ENCODE results near the gene DDX28. TPM values are rescaled to one million over a fixed set of nuclear protein-coding genes. Genes with fewer than 3 reads are reported as not detected.

The DDX28 gene
- total and polyA plus RNA-seq, 2 donors (not counting 3 experiments of a cell fraction or from before 2014, with no cell fraction given) = 8.4 to 12.5 TPM

DNA sequence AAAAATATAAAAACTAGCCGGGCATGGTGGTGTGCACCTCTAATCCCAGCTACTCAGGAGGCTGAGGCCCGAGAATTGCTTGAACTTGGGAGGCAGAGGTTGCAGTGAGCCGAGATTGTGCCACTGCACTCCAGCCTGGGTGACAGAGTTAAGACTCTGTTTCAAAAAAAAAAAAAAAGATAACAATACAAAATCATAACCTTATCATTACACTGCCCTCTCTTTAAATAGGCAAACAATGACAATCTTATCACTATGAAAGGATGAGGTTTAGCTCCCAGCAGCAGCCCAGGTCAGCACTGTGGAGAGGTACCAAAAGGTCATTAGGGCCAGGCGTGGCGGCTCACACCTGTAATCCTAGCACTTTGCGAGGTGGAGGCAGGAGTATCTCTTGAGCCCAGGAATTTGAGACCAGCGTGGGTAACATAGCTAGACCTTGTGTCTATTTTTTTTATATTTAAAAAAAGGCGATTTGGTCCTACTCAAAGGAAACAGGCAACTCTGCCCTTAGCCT lies 3.8 kb downstream of the DDX28 start:
- POLR2A ChIA-PET = no interaction called here

DNA sequence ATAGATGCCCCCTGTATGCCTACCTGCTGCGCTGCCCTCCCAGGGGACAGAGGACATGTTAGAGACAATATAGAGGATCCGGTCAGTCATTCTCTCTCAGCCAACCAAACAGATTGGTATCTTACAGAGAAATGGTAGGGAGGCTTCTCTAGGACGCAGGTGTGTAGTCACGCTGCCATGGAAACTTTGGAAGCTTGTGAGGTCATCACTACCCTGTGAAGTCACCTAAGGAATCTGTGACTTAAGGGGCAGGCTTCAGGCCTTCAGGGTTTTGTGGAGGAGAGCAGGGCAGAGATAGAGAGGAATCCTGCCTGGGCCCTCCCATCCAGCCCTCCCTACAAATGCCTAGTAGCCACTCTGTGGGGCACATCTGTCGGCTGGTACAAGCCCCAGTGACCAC lies 7.4 kb downstream of the DDX28 start, which contains the start of gene DPEP2NB:
Gene DPEP2NB (minus strand): TSS at position 231 of the 400 bp plus-strand sequence. CDS start 141 bp downstream, at position 90.
- POLR2A ChIA-PET = no interaction called here
- CTCF ChIA-PET = interaction anchor here (0.5 to 2.2 kb wide), 4 partner anchors 10 to 214 kb away, joined by 3 to 9 read pairs (median 3); no protein-coding TSS in a partner anchor
- no peaks in the 10 kb centered on the region for H3K9me3 ChIP-seq (replicated peaks; ENCODE audit: control insufficient read depth, insufficient read depth, low read length)
- no peaks in the 10 kb centered on the region for H3K9me1 ChIP-seq (replicated peaks; ENCODE audit: control insufficient read depth, extremely low read depth, insufficient read depth, low read length)
- H3K36me3 ChIP-seq (ENCODE audit: control insufficient read depth in 2 of 2, extremely low read depth in 1 of 2, insufficient read depth in 2 of 2, low read length in 2 of 2) = no peaks in the 10 kb centered on the region
- no peak for FAIRE-seq
- peaks cover 7% of the 10 kb centered on the region for H3K4me1 ChIP-seq (ENCODE audit: control insufficient read depth, extremely low read depth, insufficient read depth, low read length)
- H3K27ac ChIP-seq (ENCODE audit: insufficient read depth, low read depth, low read length) = no peak within 1 kb of the TSS
- H2AFZ ChIP-seq (ENCODE audit: low read depth, low read length) = no peak within 1 kb of the TSS
- H4K20me1 ChIP-seq (replicated peaks; ENCODE audit: control insufficient read depth, extremely low read depth, insufficient read depth, low read length) = no peaks in the 10 kb centered on the region
- no TSS peak for BruUV-seq (replicated peaks)
- no peak within 1 kb of the TSS for H3K4me2 ChIP-seq (ENCODE audit: insufficient read depth, low read length)
- H3K4me3 ChIP-seq (replicated peaks in 1 of 3; ENCODE audit: insufficient read depth in 1 of 3, low read depth in 1 of 3, low read length in 3 of 3) = no peak within 1 kb of the TSS
- no peaks in the 10 kb centered on the region for H3K27me3 ChIP-seq (ENCODE audit: control insufficient read depth in 2 of 2, insufficient read depth in 2 of 2, low read length in 2 of 2)
- H3K79me2 ChIP-seq (ENCODE audit: control insufficient read depth, insufficient read depth, low read length) = no peaks in the 10 kb centered on the region
- dilution Hi-C loops (cut with MboI; ENCODE audit: extremely low pct_ligation_motif_present, low sequenced_read_pairs) (no loop called here), intact Hi-C loops (cut with micrococcal nuclease) (no loop called here)
- H3K9ac ChIP-seq (replicated peaks; ENCODE audit: extremely low read depth, insufficient read depth, low read length) = no peak within 1 kb of the TSS
- DNase-seq (ENCODE audit: low read depth, low spot score) = no peak
- TF ChIP-seq POLR2AphosphoS5 (IDR thresholded peaks at IDR 0.05; ENCODE audit: insufficient read depth, low read depth, low read length) (no peak), GATA2 (IDR thresholded peaks at IDR 0.05; ENCODE audit: insufficient read depth, insufficient read length, low read depth, low read length) (no peak), POLR2A (IDR thresholded peaks at IDR 0.05; ENCODE audit: low read depth, low read length) (no peak), JUN (IDR thresholded peaks at IDR 0.05; ENCODE audit: borderline replicate concordance, insufficient read depth, insufficient read length, low read depth) (no peak), FOS (IDR thresholded peaks at IDR 0.05; ENCODE audit: borderline replicate concordance, insufficient read depth, low read length) (no peak), EZH2 (IDR thresholded peaks at IDR 0.05; ENCODE audit: borderline replicate concordance, low read depth, low read length, severe bottlenecking) (no peak), MYC (IDR thresholded peaks at IDR 0.05; ENCODE audit: low read depth, low read length) (no peak)
- TF ChIP-seq, protein P1, sequence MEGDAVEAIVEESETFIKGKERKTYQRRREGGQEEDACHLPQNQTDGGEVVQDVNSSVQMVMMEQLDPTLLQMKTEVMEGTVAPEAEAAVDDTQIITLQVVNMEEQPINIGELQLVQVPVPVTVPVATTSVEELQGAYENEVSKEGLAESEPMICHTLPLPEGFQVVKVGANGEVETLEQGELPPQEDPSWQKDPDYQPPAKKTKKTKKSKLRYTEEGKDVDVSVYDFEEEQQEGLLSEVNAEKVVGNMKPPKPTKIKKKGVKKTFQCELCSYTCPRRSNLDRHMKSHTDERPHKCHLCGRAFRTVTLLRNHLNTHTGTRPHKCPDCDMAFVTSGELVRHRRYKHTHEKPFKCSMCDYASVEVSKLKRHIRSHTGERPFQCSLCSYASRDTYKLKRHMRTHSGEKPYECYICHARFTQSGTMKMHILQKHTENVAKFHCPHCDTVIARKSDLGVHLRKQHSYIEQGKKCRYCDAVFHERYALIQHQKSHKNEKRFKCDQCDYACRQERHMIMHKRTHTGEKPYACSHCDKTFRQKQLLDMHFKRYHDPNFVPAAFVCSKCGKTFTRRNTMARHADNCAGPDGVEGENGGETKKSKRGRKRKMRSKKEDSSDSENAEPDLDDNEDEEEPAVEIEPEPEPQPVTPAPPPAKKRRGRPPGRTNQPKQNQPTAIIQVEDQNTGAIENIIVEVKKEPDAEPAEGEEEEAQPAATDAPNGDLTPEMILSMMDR (IDR thresholded peaks at IDR 0.05; ENCODE audit: extremely low read depth in 1 of 2, insufficient read depth in 1 of 2, low read depth in 1 of 2, low read length in 2 of 2) = no peak
- TF ChIP-seq, protein P2, sequence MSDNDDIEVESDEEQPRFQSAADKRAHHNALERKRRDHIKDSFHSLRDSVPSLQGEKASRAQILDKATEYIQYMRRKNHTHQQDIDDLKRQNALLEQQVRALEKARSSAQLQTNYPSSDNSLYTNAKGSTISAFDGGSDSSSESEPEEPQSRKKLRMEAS (IDR thresholded peaks at IDR 0.05; ENCODE audit: insufficient read depth, insufficient read length) = no peak

More for the DNA sequence above, 3.8 kb downstream of the DDX28 start:
- no TSS peak for BruUV-seq (replicated peaks)
- Histone ChIP-seq H3K4me1 (ENCODE audit: control insufficient read depth, extremely low read depth, insufficient read depth, low read length) (peaks cover 14% of the 10 kb centered on the region), H3K79me2 (ENCODE audit: control insufficient read depth, insufficient read depth, low read length) (peaks cover 27% of the 10 kb centered on the region), H3K9me1 (replicated peaks; ENCODE audit: control insufficient read depth, extremely low read depth, insufficient read depth, low read length) (no peaks in the 10 kb centered on the region), H2AFZ (ENCODE audit: low read depth, low read length) (no peak overlapping the region), H3K9me3 (replicated peaks; ENCODE audit: control insufficient read depth, insufficient read depth, low read length) (no peaks in the 10 kb centered on the region), H3K27ac (ENCODE audit: insufficient read depth, low read depth, low read length) (no peak overlapping the region), H3K27me3 (ENCODE audit: control insufficient read depth in 2 of 2, insufficient read depth in 2 of 2, low read length in 2 of 2) (no peaks in the 10 kb centered on the region), H3K36me3 (ENCODE audit: control insufficient read depth in 2 of 2, extremely low read depth in 1 of 2, insufficient read depth in 2 of 2, low read length in 2 of 2) (peaks cover 0 to 2% of the 10 kb centered on the region in 2 experiments), H3K4me2 (ENCODE audit: insufficient read depth, low read length) (no peak overlapping the region), H3K4me3 (replicated peaks in 1 of 3; ENCODE audit: insufficient read depth in 1 of 3, low read depth in 1 of 3, low read length in 3 of 3) (no peak overlapping the region), H4K20me1 (replicated peaks; ENCODE audit: control insufficient read depth, extremely low read depth, insufficient read depth, low read length) (no peaks in the 10 kb centered on the region), H3K9ac (replicated peaks; ENCODE audit: extremely low read depth, insufficient read depth, low read length) (no peak overlapping the region)
- dilution Hi-C loops (cut with MboI; ENCODE audit: extremely low pct_ligation_motif_present, low sequenced_read_pairs) (no loop called here), intact Hi-C loops (cut with micrococcal nuclease) (no loop called here)
- no peak for FAIRE-seq
- CTCF ChIA-PET = interaction anchor here (1.6 to 1.8 kb wide), 2 partner anchors 21 kb away, joined by 3 to 10 read pairs; no protein-coding TSS in a partner anchor
- no peak for DNase-seq (ENCODE audit: low read depth, low spot score)
- no peak for TF ChIP-seq EZH2 (IDR thresholded peaks at IDR 0.05; ENCODE audit: borderline replicate concordance, low read depth, low read length, severe bottlenecking)
- TF ChIP-seq, protein P2 (IDR thresholded peaks at IDR 0.05; ENCODE audit: insufficient read depth, insufficient read length) = no peak
- TF ChIP-seq POLR2A (IDR thresholded peaks at IDR 0.05; ENCODE audit: low read depth, low read length) = no peak
- TF ChIP-seq GATA2 (IDR thresholded peaks at IDR 0.05; ENCODE audit: insufficient read depth, insufficient read length, low read depth, low read length) = no peak
- TF ChIP-seq POLR2AphosphoS5 (IDR thresholded peaks at IDR 0.05; ENCODE audit: insufficient read depth, low read depth, low read length) = no peak
- TF ChIP-seq JUN (IDR thresholded peaks at IDR 0.05; ENCODE audit: borderline replicate concordance, insufficient read depth, insufficient read length, low read depth) = no peak
- no peak for TF ChIP-seq FOS (IDR thresholded peaks at IDR 0.05; ENCODE audit: borderline replicate concordance, insufficient read depth, low read length)
